Loucy (cell line): Measurements from ENCODE around the gene A2M.

Experiments
- H2AFZ ChIP-seq: fragments of 200-600 bp; sonication (generic); 2 replicates; pipeline ENCODE4 v1.6.0; 2016; ENCODE audit warnings: antibody characterized with exemption, mild to moderate bottlenecking, low read length, moderate library complexity
- H3F3A ChIP-seq: fragments of 200-600 bp; 2 replicates; pipeline ENCODE4 v1.6.0; 2016; ENCODE audit warnings: antibody characterized with exemption, low read depth, mild to moderate bottlenecking
- H3K27me3 ChIP-seq: fragments of 200-600 bp; sonication (generic); 2 replicates; pipeline ENCODE4 v1.6.1; 2014; ENCODE audit warnings: low read length, mild to moderate bottlenecking; ENCODE audit not compliant: insufficient read depth, poor library complexity, severe bottlenecking
- H3K36me3 ChIP-seq: fragments of 200-600 bp; sonication (generic); 2 replicates; pipeline ENCODE4 v1.6.1; 2016; ENCODE audit warnings: low read length; ENCODE audit not compliant: insufficient read depth
- H3K4me1 ChIP-seq: fragments of 200-600 bp; sonication (generic); 2 replicates; pipeline ENCODE4 v1.5.1; 2014; ENCODE audit warnings: low read length, mild to moderate bottlenecking; ENCODE audit not compliant: insufficient read depth, poor library complexity, severe bottlenecking
- H3K4me2 ChIP-seq: fragments of 200-600 bp; sonication (generic); 2 replicates; pipeline ENCODE4 v1.6.0; 2014; ENCODE audit warnings: antibody characterized with exemption, low read length, low read depth, mild to moderate bottlenecking; ENCODE audit not compliant: poor library complexity, severe bottlenecking
- H3K4me3 ChIP-seq: fragments of 200-600 bp; sonication (generic); 2 replicates; pipeline ENCODE4 v1.5.1; 2014; ENCODE audit warnings: low read length, mild to moderate bottlenecking, mixed read lengths; ENCODE audit not compliant: poor library complexity, severe bottlenecking
- H3K79me2 ChIP-seq: fragments of 200-600 bp; sonication (generic); 2 replicates; pipeline ENCODE4 v1.6.1; 2014; ENCODE audit warnings: low read length; ENCODE audit not compliant: insufficient read depth
- H3K9ac ChIP-seq: fragments of 200-600 bp; sonication (generic); 2 replicates; pipeline ENCODE4 v1.6.0; 2014; ENCODE audit warnings: mild to moderate bottlenecking, low read depth, low read length, moderate library complexity; ENCODE audit not compliant: poor library complexity, severe bottlenecking
- H3K9me2 ChIP-seq: fragments of 200-600 bp; sonication (generic); replicated peaks from 2 replicates; pipeline ENCODE4 v1.6.1; 2016; ENCODE audit warnings: low read depth, low read length, mixed read lengths
- H3K9me3 ChIP-seq: fragments of 200-600 bp; sonication (generic); 2 replicates; pipeline ENCODE4 v1.6.1; 2014; ENCODE audit warnings: mild to moderate bottlenecking, antibody characterized with exemption, low read length, low read depth; ENCODE audit not compliant: insufficient read depth
- H4K20me1 ChIP-seq: fragments of 200-600 bp; sonication (generic); 2 replicates; pipeline ENCODE4 v1.6.0; 2014; ENCODE audit warnings: antibody characterized with exemption, low read length, mild to moderate bottlenecking; ENCODE audit not compliant: insufficient read depth, poor library complexity, severe bottlenecking
- CTCF ChIP-seq: fragments of 200-600 bp; sonication (generic); conservative IDR thresholded peaks from 2 replicates; pipeline ENCODE4 v1.5.1; 2014; ENCODE audit warnings: mild to moderate bottlenecking, antibody characterized with exemption, low read length
- EZH2phosphoT487 ChIP-seq: fragments of 200-600 bp; IDR thresholded peaks from 2 replicates; pipeline ENCODE4 v1.6.1; 2018; ENCODE audit warnings: antibody characterized with exemption, mild to moderate bottlenecking, moderate library complexity, borderline replicate concordance

Gene A2M

DNA sequence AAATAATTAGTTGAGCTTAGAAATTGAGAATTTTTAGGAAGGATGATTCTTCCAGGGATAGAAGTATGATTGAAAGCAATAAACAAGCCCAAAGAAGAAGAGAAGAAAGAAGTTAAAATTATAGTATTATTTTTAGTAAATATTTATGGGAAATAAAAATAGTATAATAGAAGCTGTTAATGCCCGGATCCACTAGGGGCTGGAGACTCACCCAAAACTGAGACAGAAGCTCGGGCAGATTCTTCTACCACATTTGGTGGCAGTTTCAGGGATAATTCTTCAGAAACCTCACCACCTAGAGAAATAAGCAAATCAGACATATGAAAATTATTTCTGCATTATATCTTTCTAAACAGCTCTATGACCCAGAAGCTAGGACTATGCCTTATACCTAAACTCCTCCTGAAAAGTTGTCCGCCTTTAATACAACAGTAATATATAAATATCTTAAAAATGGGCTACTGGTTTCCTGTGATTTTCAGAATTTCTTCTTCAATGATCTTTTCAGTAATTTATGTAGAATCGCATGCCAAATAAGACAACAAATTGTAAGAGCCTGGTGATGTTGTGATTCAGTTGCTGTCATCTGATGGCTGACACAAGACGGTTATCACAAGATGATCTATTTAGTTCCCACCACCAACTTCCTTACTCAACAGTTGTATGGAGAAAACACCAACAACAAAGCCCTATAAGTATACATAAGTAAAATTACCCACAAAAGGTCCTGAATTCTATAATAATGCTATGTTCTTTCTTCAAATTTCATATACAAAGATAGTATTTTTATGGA is 35.6 kb downstream of the A2M start:
- Histone ChIP-seq H3K9me3 (peaks cover 5% of the 10 kb centered on the region; the same call in 1 of the 2 replicates), H3K4me1 (no peaks in the 10 kb centered on the region), H2AFZ (no peak overlapping the region), H3K36me3 (no peaks in the 10 kb centered on the region), H3K4me2 (no peak overlapping the region), H3K9me2 (no peaks in the 10 kb centered on the region), H3K79me2 (no peaks in the 10 kb centered on the region), H4K20me1 (no peaks in the 10 kb centered on the region), H3K9ac (no peak overlapping the region), H3K27me3 (no peaks in the 10 kb centered on the region), H3K4me3 (no peak overlapping the region), H3F3A (no peaks in the 10 kb centered on the region)
- no peak for TF ChIP-seq CTCF
- no peak for TF ChIP-seq EZH2phosphoT487

- Histone ChIP-seq H3K79me2 (no peaks in the 10 kb centered on the region), H3K27me3 (no peaks in the 10 kb centered on the region), H3K4me3 (no peak overlapping the region), H4K20me1 (no peaks in the 10 kb centered on the region), H3K36me3 (no peaks in the 10 kb centered on the region), H3K4me1 (no peaks in the 10 kb centered on the region), H3K4me2 (no peak overlapping the region), H2AFZ (no peak overlapping the region), H3K9ac (no peak overlapping the region), H3F3A (no peaks in the 10 kb centered on the region), H3K9me3 (peaks cover 5% of the 10 kb centered on the region; the same call in 1 of the 2 replicates), H3K9me2 (no peaks in the 10 kb centered on the region)
- TF ChIP-seq EZH2phosphoT487 (no peak), CTCF (no peak)
Measured at GRCh38 chr12:9079082-9079481, 36.6 kb downstream of the A2M start.

DNA sequence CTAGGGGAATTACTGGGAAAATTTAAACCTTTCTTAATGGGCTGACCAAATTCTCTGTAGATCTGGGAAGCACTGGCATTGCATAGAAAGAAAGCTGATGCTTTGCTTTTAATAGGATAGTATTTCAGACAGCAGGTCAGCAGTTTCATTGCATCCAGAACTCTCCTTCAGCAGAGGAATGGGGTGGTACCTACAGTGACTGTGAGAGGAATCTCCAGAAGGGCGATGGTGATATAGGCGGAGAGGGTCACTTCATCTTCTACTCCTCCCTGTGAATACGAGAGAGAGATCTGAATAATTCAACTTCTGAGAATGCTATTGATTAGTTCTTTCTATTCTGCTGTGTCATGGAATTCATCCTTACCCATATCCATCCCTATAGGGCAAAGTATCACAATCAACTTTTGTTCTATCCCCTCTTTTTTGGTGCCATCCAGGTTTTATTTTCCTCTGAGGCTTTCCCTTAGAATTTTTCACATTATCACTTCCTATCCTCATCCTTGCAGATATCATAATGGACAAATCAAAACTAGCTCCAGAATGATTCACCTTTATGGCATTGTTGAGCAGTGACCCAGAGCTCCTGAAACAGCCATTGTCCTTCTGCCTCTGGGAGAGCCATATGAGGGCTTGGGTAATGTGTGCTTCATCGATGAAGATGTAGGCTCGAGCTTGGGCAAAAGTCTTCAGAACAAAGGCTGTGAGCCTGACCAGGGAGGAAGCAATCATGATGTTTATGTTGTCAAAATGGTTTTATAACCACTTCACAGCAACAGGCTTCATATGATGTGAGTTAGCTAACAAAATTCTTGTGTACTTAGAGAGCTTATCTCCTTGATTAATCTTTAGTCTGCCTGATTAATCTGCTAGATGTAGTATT is 38.3 kb downstream of the A2M start:
- no peaks in the 10 kb centered on the region for H3K27me3 ChIP-seq
- H3F3A ChIP-seq, result no peaks in the 10 kb centered on the region
- no peak overlapping the region for H3K9ac ChIP-seq
- H3K4me3 ChIP-seq, result no peak overlapping the region
- H3K9me3 ChIP-seq, result no peaks in the 10 kb centered on the region
- H3K36me3 ChIP-seq, result no peaks in the 10 kb centered on the region
- H4K20me1 ChIP-seq, result no peaks in the 10 kb centered on the region
- H3K79me2 ChIP-seq, result no peaks in the 10 kb centered on the region
- no peak overlapping the region for H2AFZ ChIP-seq
- TF ChIP-seq CTCF (no peak), EZH2phosphoT487 (no peak)
- no peaks in the 10 kb centered on the region for H3K9me2 ChIP-seq
- H3K4me1 ChIP-seq, result no peaks in the 10 kb centered on the region
- H3K4me2 ChIP-seq, result no peak overlapping the region
